Superior temporal gyrus (tissue), 1 donor: ENCODE data around the gene MDN1.

Experiments
- DNase-seq: peaks from one replicate; pipeline ENCODE4 v3.0.0-alpha.2; 2016; ENCODE audit errors: extremely low spot score

The MDN1 gene

GRCh38 chr6:89693207-89693606, 126.4 kb downstream of the MDN1 start:
- no peak for DNase-seq

- no peak for DNase-seq
Measured at GRCh38 chr6:89692256-89692655, 127.3 kb downstream of the MDN1 start.

- DNase-seq: no peak
Measured at GRCh38 chr6:89690944-89691324, 128.7 kb downstream of the MDN1 start.

- peak; percentile 93 for DNase-seq
Measured at GRCh38 chr6:89689732-89690131, 129.9 kb downstream of the MDN1 start.

GRCh38 chr6:89688328-89688727, 131.3 kb downstream of the MDN1 start:
- no peak for DNase-seq

GRCh38 chr6:89685311-89685710, 134.3 kb downstream of the MDN1 start:
- no peak for DNase-seq

- DNase-seq: no peak
Measured at GRCh38 chr6:89682991-89683390, 136.6 kb downstream of the MDN1 start.

- DNase-seq: no peak
Measured at GRCh38 chr6:89681983-89682564, 137.5 kb downstream of the MDN1 start.

- DNase-seq: no peak
Measured at GRCh38 chr6:89680551-89680950, 139.0 kb downstream of the MDN1 start.

GRCh38 chr6:89680150-89680549, 139.4 kb downstream of the MDN1 start:
- DNase-seq: no peak

- no peak for DNase-seq
Measured at GRCh38 chr6:89679215-89680120, 140.1 kb downstream of the MDN1 start.

GRCh38 chr6:89678531-89678930, 141.1 kb downstream of the MDN1 start:
- DNase-seq: no peak

GRCh38 chr6:89675949-89676748, 143.4 kb downstream of the MDN1 start:
- DNase-seq: no peak

- no peak for DNase-seq
Measured at GRCh38 chr6:89670935-89671565, 148.5 kb downstream of the MDN1 start.

- DNase-seq: no peak
Measured at GRCh38 chr6:89669002-89669401, 150.6 kb downstream of the MDN1 start.

GRCh38 chr6:89667872-89668556, 151.6 kb downstream of the MDN1 start:
- DNase-seq: no peak

GRCh38 chr6:89662659-89663223, 156.9 kb downstream of the MDN1 start:
- no peak for DNase-seq

- no peak for DNase-seq
Measured at GRCh38 chr6:89661559-89661958, 158.0 kb downstream of the MDN1 start.

- no peak for DNase-seq
Measured at GRCh38 chr6:89660981-89661380, 158.6 kb downstream of the MDN1 start.

- no peak for DNase-seq
Measured at GRCh38 chr6:89657445-89658158, 162.0 kb downstream of the MDN1 start.
